Tibial artery (tissue), 4 donors: ENCODE data around the gene RPL38.

ENCODE experiments used
- DNase-seq, 2 donors: peaks; one replicate each; pipeline ENCODE4 v3.0.0-alpha.2; 2019
- H3K27ac ChIP-seq, 2 donors: fragments of 200-600 bp; sonication (generic) in 1 of 2; 1 replicate in 1 of 2; 2 replicates in 1 of 2; pipeline ENCODE4 v1.5.1; 2018 to 2019; ENCODE audit warnings: mild to moderate bottlenecking in 1 of 2
- H3K27me3 ChIP-seq, 2 donors: fragments of 200-600 bp; sonication (generic) in 1 of 2; one replicate each; pipeline versions ENCODE4 v1.5.1 to v1.6.0; 2016 to 2019
- H3K36me3 ChIP-seq, 3 donors: fragments of 200-600 bp; sonication (generic) in 2 of 3; one replicate each; pipeline ENCODE4 v1.5.1; 2016 to 2019; ENCODE audit warnings: mild to moderate bottlenecking in 2 of 3
- H3K4me1 ChIP-seq, 4 donors: fragments of 200-600 bp; sonication (generic) in 2 of 4; 1 replicate in 3 of 4; 2 replicates in 1 of 4; pipeline ENCODE4 v1.5.1; 2016 to 2019
- H3K4me3 ChIP-seq, 2 donors: fragments of 200-600 bp; sonication (generic) in 1 of 2; 1 replicate in 1 of 2; 2 replicates in 1 of 2; pipeline ENCODE4 v1.5.1; 2018 to 2019; ENCODE audit warnings: mild to moderate bottlenecking in 2 of 2
- H3K9me3 ChIP-seq, 3 donors: fragments of 200-600 bp; sonication (generic) in 1 of 3; one replicate each; pipeline ENCODE4 v1.5.1; 2016 to 2019
- intact Hi-C: fragments of 100-400 bp; cut with DNase I; formaldehyde crosslinking; loops from one replicate; pipeline ENCODE4 v1.15.0; 2023; ENCODE audit warnings: low total_unique reads
- TF ChIP-seq, protein P1 (sequence below), 2 experiments: fragments of 200-600 bp in 1 of 2; fragments of 450-650 bp in 1 of 2; IDR thresholded peaks; one replicate each; pipeline ENCODE4 v1.5.1; 2017 to 2019; ENCODE audit warnings: antibody characterized with exemption in 2 of 2, mild to moderate bottlenecking in 1 of 2, moderate library complexity in 1 of 2

RPL38 gene

DNA sequence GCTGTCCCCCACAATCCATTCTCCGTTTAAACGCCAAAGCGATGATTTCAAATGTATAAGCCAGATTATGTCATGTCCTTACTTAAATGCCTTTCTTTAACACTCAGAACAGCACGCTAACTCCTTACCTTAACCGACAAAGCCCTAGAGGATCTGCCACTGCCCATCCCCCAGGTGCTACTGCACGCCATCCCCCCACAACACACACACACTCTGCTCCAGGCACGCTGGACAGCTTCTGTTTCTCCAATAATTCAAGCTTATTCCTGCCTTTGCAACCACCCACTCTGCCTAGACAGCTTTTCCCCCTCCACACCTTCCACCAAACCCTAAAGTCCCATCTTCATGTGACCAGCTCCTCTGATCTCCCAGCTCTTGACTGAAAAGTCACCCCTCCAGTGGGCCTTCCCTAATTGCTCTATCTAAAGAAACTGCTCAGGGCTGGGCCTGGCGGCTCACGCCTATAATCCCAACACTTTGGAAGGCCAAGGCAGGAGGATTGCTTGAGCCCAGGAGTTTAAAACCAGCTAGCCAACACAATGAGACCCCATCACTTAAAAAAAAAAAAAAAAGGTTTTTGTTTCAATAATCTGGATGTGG lies 38.9 kb upstream of the RPL38 start:
- H3K4me3 ChIP-seq = no peak overlapping the region
- H3K9me3 ChIP-seq = no peaks in the 10 kb centered on the region
- no peaks in the 10 kb centered on the region for H3K36me3 ChIP-seq
- DNase-seq = peak in 1 of 2 donors; percentile 25
- TF ChIP-seq, protein P1, sequence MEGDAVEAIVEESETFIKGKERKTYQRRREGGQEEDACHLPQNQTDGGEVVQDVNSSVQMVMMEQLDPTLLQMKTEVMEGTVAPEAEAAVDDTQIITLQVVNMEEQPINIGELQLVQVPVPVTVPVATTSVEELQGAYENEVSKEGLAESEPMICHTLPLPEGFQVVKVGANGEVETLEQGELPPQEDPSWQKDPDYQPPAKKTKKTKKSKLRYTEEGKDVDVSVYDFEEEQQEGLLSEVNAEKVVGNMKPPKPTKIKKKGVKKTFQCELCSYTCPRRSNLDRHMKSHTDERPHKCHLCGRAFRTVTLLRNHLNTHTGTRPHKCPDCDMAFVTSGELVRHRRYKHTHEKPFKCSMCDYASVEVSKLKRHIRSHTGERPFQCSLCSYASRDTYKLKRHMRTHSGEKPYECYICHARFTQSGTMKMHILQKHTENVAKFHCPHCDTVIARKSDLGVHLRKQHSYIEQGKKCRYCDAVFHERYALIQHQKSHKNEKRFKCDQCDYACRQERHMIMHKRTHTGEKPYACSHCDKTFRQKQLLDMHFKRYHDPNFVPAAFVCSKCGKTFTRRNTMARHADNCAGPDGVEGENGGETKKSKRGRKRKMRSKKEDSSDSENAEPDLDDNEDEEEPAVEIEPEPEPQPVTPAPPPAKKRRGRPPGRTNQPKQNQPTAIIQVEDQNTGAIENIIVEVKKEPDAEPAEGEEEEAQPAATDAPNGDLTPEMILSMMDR (IDR thresholded peaks at IDR 0.05) = no peak
- intact Hi-C loops = no loop called here
- no peak overlapping the region for H3K27ac ChIP-seq
- peaks cover 0 to 34% of the 10 kb centered on the region in 2 donors for H3K27me3 ChIP-seq
- no peaks in the 10 kb centered on the region for H3K4me1 ChIP-seq

DNA sequence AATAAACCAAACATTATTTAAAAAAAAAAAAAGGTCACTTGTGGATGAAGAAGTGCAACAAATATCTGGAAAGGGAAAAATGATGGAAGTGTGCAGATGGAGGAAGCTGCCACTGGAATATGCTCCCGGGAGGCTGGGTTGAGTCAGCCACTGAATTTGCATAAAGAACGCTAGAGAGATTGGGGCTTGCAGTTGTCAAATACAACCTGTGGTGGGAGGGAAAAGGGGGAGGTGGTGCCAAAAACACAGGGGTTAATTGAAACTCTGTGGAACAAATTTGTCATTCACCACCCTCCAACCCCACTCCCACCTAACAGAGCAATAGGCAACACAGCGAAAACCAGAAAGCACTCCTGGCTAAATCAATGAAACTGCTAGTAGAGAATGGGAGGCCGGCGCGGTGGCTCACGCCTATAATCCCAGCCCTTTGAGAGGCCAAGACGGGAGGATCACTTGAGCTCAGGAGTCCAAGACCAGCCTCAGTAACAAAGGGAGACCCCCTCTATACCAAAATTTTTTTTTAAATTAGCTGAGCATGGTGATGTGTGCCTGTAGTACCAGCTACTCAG lies 37.6 kb upstream of the RPL38 start:
- intact Hi-C loops = no loop called here
- TF ChIP-seq, protein P1 (IDR thresholded peaks at IDR 0.05) = no peak
- Histone ChIP-seq H3K27me3 (peaks cover 0 to 28% of the 10 kb centered on the region in 2 donors), H3K9me3 (no peaks in the 10 kb centered on the region), H3K27ac (no peak overlapping the region), H3K4me3 (no peak overlapping the region), H3K36me3 (no peaks in the 10 kb centered on the region), H3K4me1 (no peaks in the 10 kb centered on the region)
- peak in 1 of 2 donors; percentile 5 for DNase-seq

DNA sequence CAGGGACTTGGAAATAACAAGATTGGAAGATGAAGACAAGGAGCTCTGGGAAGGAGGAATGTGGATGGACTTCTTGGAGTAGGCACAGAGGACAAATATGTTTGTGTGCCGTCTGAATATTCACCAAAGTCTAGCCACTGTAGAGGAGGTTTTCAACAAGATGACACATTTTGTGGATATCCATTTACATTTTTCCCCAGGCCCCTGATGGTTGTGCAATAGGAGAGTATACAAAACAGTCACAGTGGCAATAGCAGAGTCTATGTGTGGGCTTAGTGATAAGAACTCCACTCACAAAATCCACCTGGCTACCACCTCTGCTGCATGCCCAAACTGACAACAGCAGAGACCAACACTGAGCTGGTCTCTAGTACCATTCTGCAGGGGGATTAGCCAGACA lies 32.6 kb upstream of the RPL38 start:
- no peak for DNase-seq
- intact Hi-C loops = no loop called here
- TF ChIP-seq, protein P1 (IDR thresholded peaks at IDR 0.05) = no peak

DNA sequence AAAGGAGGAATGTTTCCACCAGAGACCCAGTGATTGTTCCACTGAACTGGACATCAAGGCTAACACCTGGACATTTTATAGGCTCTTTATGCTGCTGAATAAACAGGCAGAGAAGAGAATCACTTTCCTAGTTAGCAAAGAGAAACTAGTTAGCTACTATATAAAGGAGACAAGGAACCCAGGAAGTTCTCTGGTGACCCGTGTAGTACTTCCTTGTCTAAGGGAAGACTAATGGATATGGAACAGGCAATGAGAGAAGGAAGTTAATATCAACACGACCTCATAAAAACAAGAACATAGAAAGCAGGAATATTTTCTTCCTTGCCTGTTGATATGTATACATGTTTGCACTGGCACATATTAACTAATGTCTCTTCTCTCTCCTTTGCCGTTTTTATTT lies 30.8 kb upstream of the RPL38 start:
- H3K9me3 ChIP-seq = no peaks in the 10 kb centered on the region
- no peaks in the 10 kb centered on the region for H3K36me3 ChIP-seq
- H3K4me1 ChIP-seq = no peaks in the 10 kb centered on the region
- peaks cover 0 to 34% of the 10 kb centered on the region in 2 donors for H3K27me3 ChIP-seq
- H3K27ac ChIP-seq = no peak overlapping the region
- intact Hi-C loops = no loop called here
- no peak for DNase-seq
- TF ChIP-seq, protein P1 (IDR thresholded peaks at IDR 0.05) = no peak
- H3K4me3 ChIP-seq = no peak overlapping the region

More for the DNA sequence above, 32.6 kb upstream of the RPL38 start:
- H3K27me3 ChIP-seq = peaks cover 0 to 22% of the 10 kb centered on the region in 2 donors
- no peak overlapping the region for H3K4me3 ChIP-seq
- H3K36me3 ChIP-seq = no peaks in the 10 kb centered on the region
- no peak overlapping the region for H3K27ac ChIP-seq
- H3K9me3 ChIP-seq = no peaks in the 10 kb centered on the region
- H3K4me1 ChIP-seq = no peaks in the 10 kb centered on the region

DNA sequence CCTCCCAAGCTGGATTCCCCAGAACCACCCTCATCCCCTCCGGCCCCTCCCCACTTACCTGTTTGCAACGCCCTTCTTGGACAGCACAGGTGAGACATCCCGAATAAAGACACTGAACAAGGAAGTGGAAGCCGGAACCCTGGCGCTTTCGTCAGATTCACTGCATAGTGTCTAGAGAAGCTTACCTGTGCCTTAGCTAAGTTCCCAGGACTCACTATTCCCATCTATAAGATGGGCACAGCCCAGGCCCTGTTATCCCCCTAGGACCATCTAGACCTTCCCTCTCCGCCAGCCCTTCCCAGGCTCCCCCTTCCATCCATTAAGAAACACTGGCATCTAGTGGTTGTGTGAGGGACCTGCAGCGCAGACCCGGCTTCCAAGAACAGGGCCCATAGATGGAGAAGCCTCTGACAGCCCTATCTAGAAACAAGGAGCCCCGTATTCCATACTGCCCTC lies 26.9 kb upstream of the RPL38 start:
- peak in 1 of 2 donors; percentile 49 for DNase-seq
- Histone ChIP-seq H3K27me3 (peaks cover 0 to 54% of the 10 kb centered on the region in 2 donors), H3K27ac (no peak overlapping the region), H3K4me3 (no peak overlapping the region), H3K36me3 (no peaks in the 10 kb centered on the region), H3K4me1 (no peaks in the 10 kb centered on the region), H3K9me3 (no peaks in the 10 kb centered on the region)
- intact Hi-C loops = loop anchor here (5.0 kb wide), 1 partner anchor 744 kb away; no protein-coding TSS in a partner anchor
- TF ChIP-seq, protein P1 (IDR thresholded peaks at IDR 0.05) = peak; percentile 69 to 70
